ENCODE results near the gene ACOXL. TPM values are rescaled to one million over a fixed set of nuclear protein-coding genes. Genes with fewer than 3 reads are reported as not detected.

The ACOXL gene
- total and polyA plus RNA-seq, 9 of the 15 experiments (the other 6 are each of a cell fraction or from before 2014, with no cell fraction given) = 0.31 to 0.56 TPM; not detected in 7

DNA sequence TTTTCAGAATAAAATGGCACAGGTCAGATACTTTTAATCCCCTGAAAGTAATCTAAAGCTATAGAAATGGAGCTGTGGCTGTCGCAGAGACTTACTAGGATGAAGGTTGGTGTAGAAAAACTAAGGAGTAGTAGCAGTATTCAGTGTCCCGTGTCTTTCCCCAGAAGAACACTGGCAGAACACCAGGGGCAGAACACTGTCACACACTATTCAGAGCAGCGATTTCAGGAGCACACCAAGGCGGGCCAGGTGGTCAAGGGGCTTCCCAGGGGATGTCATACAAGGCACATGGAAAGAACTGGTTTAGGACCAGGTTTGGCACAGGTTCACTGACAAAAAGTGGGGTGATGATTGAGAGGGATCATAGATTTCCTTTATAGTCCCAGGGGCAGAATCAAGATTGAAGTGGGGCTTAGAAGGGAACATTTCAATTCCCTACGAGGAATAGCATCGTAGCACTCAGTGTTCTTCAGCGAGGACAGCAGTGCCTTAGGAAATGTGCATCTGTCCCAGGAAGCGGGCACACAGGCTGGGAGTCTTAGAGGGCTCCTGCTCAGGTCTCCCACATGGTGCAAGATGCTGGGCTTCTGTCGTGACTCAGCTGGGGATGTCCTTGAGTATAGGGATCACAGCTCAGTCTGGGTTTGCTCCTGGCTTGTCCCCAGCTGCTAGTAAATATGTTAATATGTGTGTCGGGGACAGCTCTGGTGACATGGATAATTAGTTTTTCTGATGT, 410.9 kb downstream of the ACOXL start (continued):
- no peak for TF ChIP-seq SAFB2 (IDR thresholded peaks at IDR 0.05; ENCODE audit: borderline replicate concordance, low read depth, low read length, severe bottlenecking)

DNA sequence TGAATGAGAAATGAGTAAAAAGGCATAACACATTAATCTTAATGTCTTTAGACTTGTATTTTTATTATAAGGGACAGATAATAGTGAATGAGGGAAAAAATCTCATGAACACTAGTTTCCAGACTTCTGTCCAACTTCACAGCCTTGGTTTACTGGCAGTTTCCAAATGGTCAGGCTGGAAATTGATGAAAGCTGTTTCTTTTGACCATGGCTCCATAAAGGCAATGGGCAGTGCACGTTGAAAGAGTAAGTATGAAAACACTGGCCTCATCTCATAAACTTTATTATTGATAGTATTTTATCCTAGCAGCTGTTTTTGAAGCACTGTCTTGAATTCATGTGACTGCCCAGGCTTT, 411.4 kb downstream of the ACOXL start:
- H3K4me2 ChIP-seq (ENCODE audit: insufficient read depth, low read length) = no peak overlapping the region
- DNase-seq (ENCODE audit: extremely low read depth in 1 of 4, low spot score in 3 of 4) (no peak), ATAC-seq (no peak), FAIRE-seq (no peak)
- no peak overlapping the region for H3K9ac ChIP-seq (ENCODE audit: insufficient read depth in 1 of 2, low read depth in 2 of 2, low read length in 2 of 2)
- POLR2A ChIA-PET = interaction anchor here (0.6 to 2.0 kb wide), 2 partner anchors 24 to 94 kb away, joined by 3 to 6 read pairs; no protein-coding TSS in a partner anchor
- H3K4me3 ChIP-seq = no peak overlapping the region
- peaks cover 26% of the 10 kb centered on the region; the same call in 2 of the 3 replicates for H3K79me2 ChIP-seq (ENCODE audit: control insufficient read depth, insufficient read depth, low read length)
- TF ChIP-seq RNF2 (IDR thresholded peaks at IDR 0.05) (no peak), NCOA4 (IDR thresholded peaks at IDR 0.05; ENCODE audit: partially characterized antibody) (no peak), HNRNPL (IDR thresholded peaks at IDR 0.05; ENCODE audit: low read depth, low read length) (no peak), ZNF212 (CRISPR knock-in tag; IDR thresholded peaks at IDR 0.05) (no peak), SREBF1 (IDR thresholded peaks at IDR 0.05; ENCODE audit: borderline replicate concordance, low read depth, low read length) (no peak), NR1H2 (CRISPR knock-in tag; IDR thresholded peaks at IDR 0.05) (no peak), ZNF197 (CRISPR knock-in tag; IDR thresholded peaks at IDR 0.05; ENCODE audit: low read depth) (no peak), PRPF4 (IDR thresholded peaks at IDR 0.05; ENCODE audit: insufficient read depth, low read depth, low read length, poor library complexity, severe bottlenecking) (no peak), PTBP1 (IDR thresholded peaks at IDR 0.05; ENCODE audit: low read depth, low read length) (no peak), ZKSCAN8 (CRISPR knock-in tag; IDR thresholded peaks at IDR 0.05) (no peak)
- intact Hi-C loops (cut with micrococcal nuclease) (no loop called here), in situ Hi-C loops (cut with MboI) (no loop called here)
- H3K4me1 ChIP-seq (replicated peaks in 1 of 2; ENCODE audit: control insufficient read depth in 2 of 2, insufficient read depth in 2 of 2, low read length in 2 of 2) = peaks cover 0 to 12% of the 10 kb centered on the region in 2 experiments; a peak in 4 of 5 replicates
- no peaks in the 10 kb centered on the region; the same call in 1 of the 2 replicates for H4K20me1 ChIP-seq (replicated peaks; ENCODE audit: control insufficient read depth, insufficient read depth, low read length)
- CTCF ChIA-PET (ENCODE audit: low intra/inter-chr PET ratio) = no interaction called here
- H3K36me3 ChIP-seq (ENCODE audit: control insufficient read depth, insufficient read depth, low read length) = peaks cover 63% of the 10 kb centered on the region; the same call in 2 of the 3 replicates
- BruUV-seq (replicated peaks) = no TSS peak
- no peaks in the 10 kb centered on the region for H3K9me1 ChIP-seq (ENCODE audit: control insufficient read depth, insufficient read depth, low read length)
- H3K9me3 ChIP-seq (replicated peaks; ENCODE audit: control insufficient read depth, insufficient read depth, low read depth, low read length) = no peaks in the 10 kb centered on the region
- H3K27ac ChIP-seq (ENCODE audit: extremely low read depth, low read depth, low read length) = no peak overlapping the region
- no peaks in the 10 kb centered on the region for H3K27me3 ChIP-seq (ENCODE audit: control insufficient read depth in 2 of 2, insufficient read depth in 2 of 2, low read length in 2 of 2)
- H2AFZ ChIP-seq (ENCODE audit: low read depth, low read length) = no peak overlapping the region
- 69% methylated on average over 1 of the region's 1 CpG for WGBS (ENCODE audit: insufficient coverage, low coverage, missing lambda C conversion rate)

Measured in K562 (cell line).